ENCODE results near the gene ALDOB. TPM values are rescaled to one million over a fixed set of nuclear protein-coding genes. Genes with fewer than 3 reads are reported as not detected.

Gene ALDOB
- total and polyA plus RNA-seq, 2 of the 13 experiments (the other 11 are each of a cell fraction or from before 2014, with no cell fraction given), result 0.29 to 0.97 TPM

DNA sequence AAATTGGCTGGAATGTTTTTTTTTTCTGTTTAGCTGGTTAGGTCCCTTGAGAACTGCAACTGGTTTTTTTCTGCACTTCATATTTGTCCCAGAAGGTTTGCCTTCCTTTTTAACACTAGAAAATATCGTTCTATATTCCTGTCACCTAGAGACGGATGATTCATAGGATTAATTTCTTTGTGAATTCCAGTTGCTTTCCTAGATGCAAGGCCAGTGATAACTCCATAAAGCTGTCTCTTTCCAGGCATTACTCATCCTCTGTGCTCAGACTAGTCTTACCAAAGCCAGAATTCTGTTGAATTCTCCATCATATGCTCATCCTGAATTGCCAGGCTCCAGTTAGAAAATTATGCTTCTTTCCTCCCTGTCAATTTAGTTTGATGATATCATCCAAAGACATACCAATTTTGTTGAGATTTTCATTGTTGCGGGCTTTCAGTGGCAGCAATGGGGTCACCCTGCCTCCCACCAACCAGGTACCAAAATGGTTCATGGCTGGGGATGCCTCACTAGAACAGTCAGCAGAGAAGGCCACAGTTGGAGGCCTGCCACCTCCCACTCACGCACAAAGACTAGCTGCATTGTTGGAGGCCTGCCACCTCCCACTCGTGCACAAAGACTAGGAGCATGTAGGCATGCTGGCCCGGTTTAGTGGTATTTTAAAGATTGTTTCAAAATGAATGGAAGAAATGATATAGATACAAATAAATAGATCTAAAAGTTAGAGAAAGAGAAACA lies 59.3 kb downstream of the ALDOB start:
- no peak for TF ChIP-seq EHMT2 (IDR thresholded peaks at IDR 0.05; ENCODE audit: borderline replicate concordance, low read depth, low read length)
- TF ChIP-seq, protein P1, sequence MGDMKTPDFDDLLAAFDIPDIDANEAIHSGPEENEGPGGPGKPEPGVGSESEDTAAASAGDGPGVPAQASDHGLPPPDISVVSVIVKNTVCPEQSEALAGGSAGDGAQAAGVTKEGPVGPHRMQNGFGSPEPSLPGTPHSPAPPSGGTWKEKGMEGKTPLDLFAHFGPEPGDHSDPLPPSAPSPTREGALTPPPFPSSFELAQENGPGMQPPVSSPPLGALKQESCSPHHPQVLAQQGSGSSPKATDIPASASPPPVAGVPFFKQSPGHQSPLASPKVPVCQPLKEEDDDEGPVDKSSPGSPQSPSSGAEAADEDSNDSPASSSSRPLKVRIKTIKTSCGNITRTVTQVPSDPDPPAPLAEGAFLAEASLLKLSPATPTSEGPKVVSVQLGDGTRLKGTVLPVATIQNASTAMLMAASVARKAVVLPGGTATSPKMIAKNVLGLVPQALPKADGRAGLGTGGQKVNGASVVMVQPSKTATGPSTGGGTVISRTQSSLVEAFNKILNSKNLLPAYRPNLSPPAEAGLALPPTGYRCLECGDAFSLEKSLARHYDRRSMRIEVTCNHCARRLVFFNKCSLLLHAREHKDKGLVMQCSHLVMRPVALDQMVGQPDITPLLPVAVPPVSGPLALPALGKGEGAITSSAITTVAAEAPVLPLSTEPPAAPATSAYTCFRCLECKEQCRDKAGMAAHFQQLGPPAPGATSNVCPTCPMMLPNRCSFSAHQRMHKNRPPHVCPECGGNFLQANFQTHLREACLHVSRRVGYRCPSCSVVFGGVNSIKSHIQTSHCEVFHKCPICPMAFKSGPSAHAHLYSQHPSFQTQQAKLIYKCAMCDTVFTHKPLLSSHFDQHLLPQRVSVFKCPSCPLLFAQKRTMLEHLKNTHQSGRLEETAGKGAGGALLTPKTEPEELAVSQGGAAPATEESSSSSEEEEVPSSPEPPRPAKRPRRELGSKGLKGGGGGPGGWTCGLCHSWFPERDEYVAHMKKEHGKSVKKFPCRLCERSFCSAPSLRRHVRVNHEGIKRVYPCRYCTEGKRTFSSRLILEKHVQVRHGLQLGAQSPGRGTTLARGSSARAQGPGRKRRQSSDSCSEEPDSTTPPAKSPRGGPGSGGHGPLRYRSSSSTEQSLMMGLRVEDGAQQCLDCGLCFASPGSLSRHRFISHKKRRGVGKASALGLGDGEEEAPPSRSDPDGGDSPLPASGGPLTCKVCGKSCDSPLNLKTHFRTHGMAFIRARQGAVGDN (CRISPR knock-in tag; IDR thresholded peaks at IDR 0.05), result 0 out of 2 replicates have a peak, but pooled peaks have one; percentile 10
- FAIRE-seq (no peak), DNase-seq (ENCODE audit: low spot score) (no peak), ATAC-seq (no peak)
- no peaks in the 10 kb centered on the region for H3K79me2 ChIP-seq (ENCODE audit: insufficient read depth, low read length)
- intact Hi-C loops (cut with micrococcal nuclease; ENCODE audit: unreplicated experiment) (no loop called here), in situ Hi-C loops (cut with HindIII; ENCODE audit: extremely low pct_ligation_motif_present, low pct_unique_long_range_greater_than_20kb) (no loop called here)
- no peak overlapping the region for H3K9ac ChIP-seq (ENCODE audit: insufficient read depth, low read depth, low read length)
- H3K4me1 ChIP-seq (ENCODE audit: insufficient read depth, low read length), result peaks cover 29% of the 10 kb centered on the region
- ChIA-PET CTCF (ENCODE audit: low intra/inter-chr PET ratio, low total read pairs) (no interaction called here), POLR2A (interaction anchor here (1.3 kb wide), 1 partner anchor 10 kb away, joined by 3 read pairs; no protein-coding TSS in a partner anchor)
- H3K4me3 ChIP-seq (replicated peaks in 1 of 3; ENCODE audit: insufficient read depth in 1 of 3, low read depth in 2 of 3, low read length in 3 of 3), result no peak overlapping the region
- H3K4me2 ChIP-seq (ENCODE audit: low read depth, low read length), result no peak overlapping the region
- H3K27ac ChIP-seq (ENCODE audit: extremely low read length, insufficient read depth, low read length), result no peak overlapping the region
- BruUV-seq (replicated peaks), result no TSS peak
- H3K9me3 ChIP-seq (ENCODE audit: low read length), result no peaks in the 10 kb centered on the region
- H4K20me1 ChIP-seq (ENCODE audit: insufficient read depth, low read length), result no peaks in the 10 kb centered on the region
- H3K36me3 ChIP-seq (replicated peaks in 1 of 2; ENCODE audit: control insufficient read depth in 1 of 2, insufficient read depth in 2 of 2, low read length in 2 of 2), result no peaks in the 10 kb centered on the region
- no peaks in the 10 kb centered on the region for H3K27me3 ChIP-seq (ENCODE audit: control insufficient read depth in 1 of 2, insufficient read depth in 2 of 2, low read length in 2 of 2)
- WGBS (ENCODE audit: low lambda C conversion rate), result 95% methylated on average over 6 of the region's 6 CpGs
- H2AFZ ChIP-seq (ENCODE audit: low read length), result no peak overlapping the region

- TF ChIP-seq NCOR1 (IDR thresholded peaks at IDR 0.05; ENCODE audit: borderline replicate concordance, low read length), result no peak
- peak; percentile 21; the same call in 1 of the 2 replicates for TF ChIP-seq KLF12 (CRISPR knock-in tag; IDR thresholded peaks at IDR 0.05; ENCODE audit: borderline replicate concordance)
- TF ChIP-seq ADNP (CRISPR knock-in tag; IDR thresholded peaks at IDR 0.05), result no peak
- no peak for TF ChIP-seq TARDBP (CRISPR knock-in tag; IDR thresholded peaks at IDR 0.05)
- TF ChIP-seq, protein P1 (CRISPR knock-in tag; IDR thresholded peaks at IDR 0.05), result no peak
- H2AFZ ChIP-seq (ENCODE audit: low read length), result no peak overlapping the region
- no TSS peak for BruUV-seq (replicated peaks)
- H3K79me2 ChIP-seq (ENCODE audit: insufficient read depth, low read length), result no peaks in the 10 kb centered on the region
- ATAC-seq (no peak), DNase-seq (ENCODE audit: low spot score) (no peak), FAIRE-seq (no peak)
- H3K4me2 ChIP-seq (ENCODE audit: low read depth, low read length), result no peak overlapping the region
- CTCF ChIA-PET (ENCODE audit: low intra/inter-chr PET ratio, low total read pairs), result no interaction called here
- intact Hi-C loops (cut with micrococcal nuclease; ENCODE audit: unreplicated experiment), result no loop called here
- H3K4me1 ChIP-seq (ENCODE audit: insufficient read depth, low read length), result peaks cover 23% of the 10 kb centered on the region
- H3K9me3 ChIP-seq (ENCODE audit: low read length), result no peaks in the 10 kb centered on the region
- H3K9ac ChIP-seq (ENCODE audit: insufficient read depth, low read depth, low read length), result no peak overlapping the region
- POLR2A ChIA-PET, result interaction anchor here (1.3 kb wide), 1 partner anchor 9 kb away, joined by 3 read pairs; no protein-coding TSS in a partner anchor
- H3K27me3 ChIP-seq (ENCODE audit: control insufficient read depth in 1 of 2, insufficient read depth in 2 of 2, low read length in 2 of 2), result no peaks in the 10 kb centered on the region
- no peaks in the 10 kb centered on the region for H3K36me3 ChIP-seq (replicated peaks in 1 of 2; ENCODE audit: control insufficient read depth in 1 of 2, insufficient read depth in 2 of 2, low read length in 2 of 2)
- H4K20me1 ChIP-seq (ENCODE audit: insufficient read depth, low read length), result no peaks in the 10 kb centered on the region
- no peak overlapping the region for H3K4me3 ChIP-seq (replicated peaks in 1 of 3; ENCODE audit: insufficient read depth in 1 of 3, low read depth in 2 of 3, low read length in 3 of 3)
- WGBS (ENCODE audit: low lambda C conversion rate), result 98% methylated on average over 12 of the region's 12 CpGs
- in situ Hi-C loops (cut with HindIII; ENCODE audit: extremely low pct_ligation_motif_present, low pct_unique_long_range_greater_than_20kb), result no loop called here
- no peak overlapping the region for H3K27ac ChIP-seq (ENCODE audit: extremely low read length, insufficient read depth, low read length)
Observed at GRCh38 chr9:101375546-101375945, 60.0 kb downstream of the ALDOB start.
